ENCODE measurements around the gene COX7A2. TPM values are rescaled to one million over a fixed set of nuclear protein-coding genes. Genes with fewer than 3 reads are reported as not detected.

COX7A2 gene
- polyA plus RNA-seq, 1 experiment = 133 TPM

- Histone ChIP-seq H3K27me3 (ENCODE audit: control insufficient read depth, insufficient read depth, low read length) (no peaks in the 10 kb centered on the region), H3K4me3 (ENCODE audit: low read depth, low read length) (no peak overlapping the region), H3K36me3 (ENCODE audit: control insufficient read depth, insufficient read depth, low read length) (no peaks in the 10 kb centered on the region)
- no peak for TF ChIP-seq CTCF (IDR thresholded peaks at IDR 0.05; ENCODE audit: insufficient read depth, low read depth, low read length)
- ChIA-PET CTCF (interaction anchor here (0.7 kb wide), 1 partner anchor 13 kb away, joined by 3 read pairs; no protein-coding TSS in a partner anchor), POLR2A (interaction anchor here (0.5 kb wide), 1 partner anchor 1121 kb away, joined by 5 read pairs; no protein-coding TSS in a partner anchor)
- no peak for DNase-seq (ENCODE audit: low read depth)
Measured at GRCh38 chr6:75279418-75279817, 35.8 kb upstream of the COX7A2 start.

GRCh38 chr6:75278474-75279077, 35.0 kb upstream of the COX7A2 start:
- TF ChIP-seq CTCF (IDR thresholded peaks at IDR 0.05; ENCODE audit: insufficient read depth, low read depth, low read length) = no peak
- no peak for DNase-seq (ENCODE audit: low read depth)
- ChIA-PET POLR2A (no interaction called here), CTCF (interaction anchor here (0.6 to 1.4 kb wide), 3 partner anchors 11 to 95 kb away, joined by 3 to 6 read pairs (median 3); no protein-coding TSS in a partner anchor)
- Histone ChIP-seq H3K27me3 (ENCODE audit: control insufficient read depth, insufficient read depth, low read length) (no peaks in the 10 kb centered on the region), H3K4me3 (ENCODE audit: low read depth, low read length) (no peak overlapping the region), H3K36me3 (ENCODE audit: control insufficient read depth, insufficient read depth, low read length) (no peaks in the 10 kb centered on the region)

- POLR2A ChIA-PET = interaction anchor here (0.6 kb wide), 1 partner anchor 111 kb away, joined by 3 read pairs; no protein-coding TSS in a partner anchor
- CTCF ChIA-PET = interaction anchor here (0.6 to 1.2 kb wide), 3 partner anchors 8 to 405 kb away, joined by 4 read pairs; no protein-coding TSS in a partner anchor
- no peaks in the 10 kb centered on the region; the same call in 1 of the 2 replicates for H3K36me3 ChIP-seq (ENCODE audit: control insufficient read depth, insufficient read depth, low read length)
Measured at GRCh38 chr6:75275067-75275466, 31.5 kb upstream of the COX7A2 start.

GRCh38 chr6:75273009-75273408, 29.4 kb upstream of the COX7A2 start:
- ChIA-PET CTCF (interaction anchor here (0.9 kb wide), 1 partner anchor 234 kb away, joined by 5 read pairs; no protein-coding TSS in a partner anchor), POLR2A (no interaction called here)
- Histone ChIP-seq H3K4me3 (ENCODE audit: low read depth, low read length) (no peak overlapping the region), H3K27me3 (ENCODE audit: control insufficient read depth, insufficient read depth, low read length) (no peaks in the 10 kb centered on the region), H3K36me3 (ENCODE audit: control insufficient read depth, insufficient read depth, low read length) (no peaks in the 10 kb centered on the region; the same call in 1 of the 2 replicates)
- DNase-seq (ENCODE audit: low read depth) = no peak
- TF ChIP-seq CTCF (IDR thresholded peaks at IDR 0.05; ENCODE audit: insufficient read depth, low read depth, low read length) = no peak

More at GRCh38 chr6:75275067-75275466, 31.5 kb upstream of the COX7A2 start:
- no peaks in the 10 kb centered on the region for H3K27me3 ChIP-seq (ENCODE audit: control insufficient read depth, insufficient read depth, low read length)
- peak; percentile 77 for DNase-seq (ENCODE audit: low read depth)
- no peak for TF ChIP-seq CTCF (IDR thresholded peaks at IDR 0.05; ENCODE audit: insufficient read depth, low read depth, low read length)
- H3K4me3 ChIP-seq (ENCODE audit: low read depth, low read length) = no peak overlapping the region

- TF ChIP-seq CTCF (IDR thresholded peaks at IDR 0.05; ENCODE audit: insufficient read depth, low read depth, low read length) = no peak
- CTCF ChIA-PET = interaction anchor here (0.9 to 1.9 kb wide), 2 partner anchors 12 to 235 kb away, joined by 5 read pairs; partner anchors contain the start of gene TMEM30A
- Histone ChIP-seq H3K27me3 (ENCODE audit: control insufficient read depth, insufficient read depth, low read length) (no peaks in the 10 kb centered on the region), H3K4me3 (ENCODE audit: low read depth, low read length) (no peak overlapping the region), H3K36me3 (ENCODE audit: control insufficient read depth, insufficient read depth, low read length) (no peaks in the 10 kb centered on the region; the same call in 1 of the 2 replicates)
- POLR2A ChIA-PET = no interaction called here
- DNase-seq (ENCODE audit: low read depth) = no peak
Measured at GRCh38 chr6:75272145-75272840, 28.7 kb upstream of the COX7A2 start.
